MCF 10A (cell line): ENCODE results near the gene GNL1. TPM values are rescaled to one million over a fixed set of nuclear protein-coding genes. Genes with fewer than 3 reads are reported as not detected.

ENCODE experiments used
- BruUV-seq: library from RNA; stranded (reverse); fragments of 400-500 nt; replicated peaks from 2 replicates; lab custom pipeline; 2021; lab: Mats Ljungman, UMichigan
- CTCF ChIA-PET: fragments of 300-600 bp; sonication (Branson Sonifier 250); formaldehyde crosslinking; extraction: SDS; loops from one replicate; lab custom pipeline; 2021; ENCODE audit warnings: antibody characterized with exemption, inconsistent platforms; lab: Yijun Ruan, JAX
- POLR2A ChIA-PET: fragments of 300-600, 350-650 bp; sonication (Branson Sonifier 250); formaldehyde crosslinking; extraction: SDS; loops from one replicate; lab custom pipeline; 2020; ENCODE audit warnings: antibody characterized with exemption, inconsistent platforms; lab: Yijun Ruan, JAX
- DNase-seq: peaks from one replicate; pipeline ENCODE4 v3.0.0-alpha.2; 2018; ENCODE audit not compliant: unreplicated experiment
- H3K27ac Mint-ChIP-seq: one replicate; pipeline ENCODE4 v1.8.0; 2022; ENCODE audit warnings: mild to moderate bottlenecking, low read depth, mixed read lengths; ENCODE audit not compliant: unreplicated experiment
- H3K27me3 Mint-ChIP-seq: one replicate; pipeline ENCODE4 v1.8.0; 2022; ENCODE audit warnings: mixed read lengths; ENCODE audit not compliant: insufficient read depth, unreplicated experiment
- H3K36me3 Mint-ChIP-seq: one replicate; pipeline ENCODE4 v1.8.0; 2022; ENCODE audit warnings: mild to moderate bottlenecking, moderate library complexity, mixed read lengths; ENCODE audit not compliant: insufficient read depth, unreplicated experiment
- H3K4me1 Mint-ChIP-seq: one replicate; pipeline ENCODE4 v1.8.0; 2022; ENCODE audit warnings: mixed read lengths; ENCODE audit not compliant: insufficient read depth, unreplicated experiment
- H3K4me3 Mint-ChIP-seq: one replicate; pipeline ENCODE4 v1.8.0; 2022; ENCODE audit warnings: mild to moderate bottlenecking, moderate library complexity, mixed read lengths; ENCODE audit not compliant: unreplicated experiment
- H3K9me3 Mint-ChIP-seq: one replicate; pipeline ENCODE4 v1.8.0; 2022; ENCODE audit warnings: mixed read lengths; ENCODE audit not compliant: unreplicated experiment
- intact Hi-C: fragments of 100-400 bp; cut with micrococcal nuclease; formaldehyde crosslinking; loops from 2 replicates; pipeline ENCODE4 v1.14.1; 2022
- total RNA-seq: library from RNA; stranded (reverse); gene quantifications from 2 replicates; pipeline ENCODE4 v1.2.3, GENCODE V29; 2022
- TF ChIP-seq, protein P1 (sequence below): fragments of 200-600 bp; IDR thresholded peaks from one replicate; pipeline ENCODE4 v1.8.0; 2022; ENCODE audit warnings: antibody characterized with exemption, mild to moderate bottlenecking; ENCODE audit not compliant: unreplicated experiment

The GNL1 gene
- total RNA-seq, 1 experiment from 2014 or later: 76.8 TPM

GRCh38 chr6:30562470-30563425 lies 6.5 kb upstream of the GNL1 start:
- H3K36me3 Mint-ChIP-seq: peaks cover 44% of the 10 kb centered on the region
- no TSS peak for BruUV-seq
- no peaks in the 10 kb centered on the region for H3K9me3 Mint-ChIP-seq
- peaks cover 14% of the 10 kb centered on the region for H3K4me1 Mint-ChIP-seq
- TF ChIP-seq, protein P1, sequence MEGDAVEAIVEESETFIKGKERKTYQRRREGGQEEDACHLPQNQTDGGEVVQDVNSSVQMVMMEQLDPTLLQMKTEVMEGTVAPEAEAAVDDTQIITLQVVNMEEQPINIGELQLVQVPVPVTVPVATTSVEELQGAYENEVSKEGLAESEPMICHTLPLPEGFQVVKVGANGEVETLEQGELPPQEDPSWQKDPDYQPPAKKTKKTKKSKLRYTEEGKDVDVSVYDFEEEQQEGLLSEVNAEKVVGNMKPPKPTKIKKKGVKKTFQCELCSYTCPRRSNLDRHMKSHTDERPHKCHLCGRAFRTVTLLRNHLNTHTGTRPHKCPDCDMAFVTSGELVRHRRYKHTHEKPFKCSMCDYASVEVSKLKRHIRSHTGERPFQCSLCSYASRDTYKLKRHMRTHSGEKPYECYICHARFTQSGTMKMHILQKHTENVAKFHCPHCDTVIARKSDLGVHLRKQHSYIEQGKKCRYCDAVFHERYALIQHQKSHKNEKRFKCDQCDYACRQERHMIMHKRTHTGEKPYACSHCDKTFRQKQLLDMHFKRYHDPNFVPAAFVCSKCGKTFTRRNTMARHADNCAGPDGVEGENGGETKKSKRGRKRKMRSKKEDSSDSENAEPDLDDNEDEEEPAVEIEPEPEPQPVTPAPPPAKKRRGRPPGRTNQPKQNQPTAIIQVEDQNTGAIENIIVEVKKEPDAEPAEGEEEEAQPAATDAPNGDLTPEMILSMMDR: no peak
- H3K27me3 Mint-ChIP-seq: no peaks in the 10 kb centered on the region
- ChIA-PET CTCF (interaction anchor here (0.6 to 1.2 kb wide), 3 partner anchors 20 to 524 kb away, joined by 3 read pairs; no protein-coding TSS in a partner anchor), POLR2A (interaction anchor here (0.6 to 1.3 kb wide), 2 partner anchors 13 to 36 kb away, joined by 3 read pairs; no protein-coding TSS in a partner anchor)
- no peak for DNase-seq
- H3K4me3 Mint-ChIP-seq: no peak overlapping the region
- H3K27ac Mint-ChIP-seq: no peak overlapping the region
- intact Hi-C loops: no loop called here

GRCh38 chr6:30560930-30561329 lies 4.6 kb upstream of the GNL1 start:
- DNase-seq: no peak
- BruUV-seq: no TSS peak
- H3K9me3 Mint-ChIP-seq: no peaks in the 10 kb centered on the region
- H3K36me3 Mint-ChIP-seq: peaks cover 49% of the 10 kb centered on the region
- POLR2A ChIA-PET: interaction anchor here (1.0 kb wide), 1 partner anchor 9 kb away, joined by 9 read pairs; the partner anchor contains the start of gene ABCF1
- intact Hi-C loops: no loop called here
- H3K27ac Mint-ChIP-seq: no peak overlapping the region
- H3K27me3 Mint-ChIP-seq: no peaks in the 10 kb centered on the region
- CTCF ChIA-PET: interaction anchor here (0.6 kb wide), 1 partner anchor 35 kb away, joined by 3 read pairs; no protein-coding TSS in a partner anchor
- TF ChIP-seq, protein P1: no peak
- peaks cover 18% of the 10 kb centered on the region for H3K4me1 Mint-ChIP-seq
- no peak overlapping the region for H3K4me3 Mint-ChIP-seq

DNA sequence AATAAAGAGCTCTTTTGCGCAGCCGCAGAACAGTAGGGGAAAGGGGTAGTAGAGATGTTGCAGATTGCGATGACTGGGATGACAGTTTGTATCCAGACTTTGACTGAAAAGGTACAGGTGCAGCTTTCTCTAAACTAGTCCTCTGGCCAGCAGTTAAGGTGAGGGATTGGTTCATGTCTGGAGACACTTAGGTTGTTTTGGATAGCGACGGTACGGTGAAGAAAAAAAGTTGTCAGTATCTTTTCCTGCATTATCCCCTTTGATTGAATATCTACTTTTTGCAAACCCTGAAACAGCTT lies 1.3 kb upstream of the GNL1 start:
- peak overlapping the region; percentile 99 for H3K27ac Mint-ChIP-seq
- H3K4me1 Mint-ChIP-seq: peaks cover 16% of the 10 kb centered on the region
- peak overlapping the region; percentile 91 for H3K4me3 Mint-ChIP-seq
- H3K27me3 Mint-ChIP-seq: no peaks in the 10 kb centered on the region
- TF ChIP-seq, protein P1: no peak
- CTCF ChIA-PET: interaction anchor here (1.7 to 9.4 kb wide), 2 partner anchors 13 to 15 kb away, joined by 4 to 116 read pairs; no protein-coding TSS in a partner anchor
- peaks cover 55% of the 10 kb centered on the region for H3K36me3 Mint-ChIP-seq
- H3K9me3 Mint-ChIP-seq: no peaks in the 10 kb centered on the region
- DNase-seq: no peak
- TSS peak; percentile 51 for BruUV-seq
- POLR2A ChIA-PET: interaction anchor here (0.5 to 5.7 kb wide), 19 partner anchors 9 to 457 kb away, joined by 3 to 125 read pairs (median 5); partner anchors contain the start of genes ABCF1, C6orf136, MRPS18B and PPP1R10
- intact Hi-C loops: loop anchor here (10.0 kb wide), 1 partner anchor 527 kb away; no protein-coding TSS in a partner anchor
